ENCODE measurements around the gene TCF23.
A peak's percentile ranks its signal among the peaks of the same experiment; 100 is the strongest.
"Not testable (repeated sequence)": the region's sequence is repeated elsewhere in the genome, so short reads cannot be mapped to it uniquely, and the experiment has no call there.

The TCF23 gene

GRCh38 chr2:27119330-27119670 is 29.5 kb upstream of the TCF23 start:
- H3K9me3 Mint-ChIP-seq; H3K36me3 Mint-ChIP-seq (ENCODE audit: insufficient read depth); ATAC-seq (replicated peaks); H3K27ac Mint-ChIP-seq; DNase-seq: not testable (repeated sequence)
- Mint-ChIP-seq H3K4me1 (ENCODE audit: low read depth in 2 of 2) (peaks cover 15 to 19% of the 10 kb centered on the region in 2 donors), H3K27me3 (peaks cover 26 to 50% of the 10 kb centered on the region in 2 donors), H3K4me3 (peak overlapping the region in 1 of 2 donors; percentile 61)

GRCh38 chr2:27121906-27122305 is 26.9 kb upstream of the TCF23 start:
- ATAC-seq (replicated peaks), result no peak
- H3K4me1 Mint-ChIP-seq (ENCODE audit: low read depth in 2 of 2), result peaks cover 15 to 19% of the 10 kb centered on the region in 2 donors
- peaks cover 4% of the 10 kb centered on the region for H3K36me3 Mint-ChIP-seq (ENCODE audit: insufficient read depth)
- H3K9me3 Mint-ChIP-seq, result no peaks in the 10 kb centered on the region
- H3K4me3 Mint-ChIP-seq, result no peak overlapping the region
- peaks cover 22 to 36% of the 10 kb centered on the region in 2 donors for H3K27me3 Mint-ChIP-seq
- no peak overlapping the region for H3K27ac Mint-ChIP-seq
- no peak for DNase-seq

- ATAC-seq (replicated peaks) (no peak), DNase-seq (no peak)
- Mint-ChIP-seq H3K27me3 (peaks cover 19 to 27% of the 10 kb centered on the region in 2 donors), H3K27ac (peak overlapping the region; percentile 84 to 93), H3K9me3 (no peaks in the 10 kb centered on the region), H3K4me3 (peak overlapping the region; percentile 91 to 97), H3K4me1 (ENCODE audit: low read depth in 2 of 2) (peaks cover 15 to 19% of the 10 kb centered on the region in 2 donors), H3K36me3 (ENCODE audit: insufficient read depth) (peaks cover 4% of the 10 kb centered on the region)
Observed at GRCh38 chr2:27122791-27123190, 26.0 kb upstream of the TCF23 start.

GRCh38 chr2:27123302-27124150 is 25.3 kb upstream of the TCF23 start, which contains the start of gene ABHD1:
Gene ABHD1, plus strand, starts transcription at chr2:27123815. Its CDS starts 134 bp downstream, at chr2:27123949.
- H3K27me3 Mint-ChIP-seq, result peaks cover 13 to 20% of the 10 kb centered on the region in 2 donors
- DNase-seq (peak; percentile 54 to 58 (median 56)), ATAC-seq (replicated peaks) (peak; percentile 91)
- peak within 1 kb of the TSS; percentile 91 to 97 for H3K4me3 Mint-ChIP-seq
- peaks cover 4% of the 10 kb centered on the region for H3K36me3 Mint-ChIP-seq (ENCODE audit: insufficient read depth)
- peak within 1 kb of the TSS; percentile 84 to 93 for H3K27ac Mint-ChIP-seq
- H3K9me3 Mint-ChIP-seq, result no peaks in the 10 kb centered on the region
- H3K4me1 Mint-ChIP-seq (ENCODE audit: low read depth in 2 of 2), result peaks cover 15 to 19% of the 10 kb centered on the region in 2 donors

- no peak for ATAC-seq (replicated peaks)
Observed at GRCh38 chr2:27125104-27125503, 23.7 kb upstream of the TCF23 start.

GRCh38 chr2:27126252-27126710 is 22.5 kb upstream of the TCF23 start:
- Mint-ChIP-seq H3K27me3 (no peaks in the 10 kb centered on the region), H3K4me1 (ENCODE audit: low read depth in 2 of 2) (peaks cover 15 to 22% of the 10 kb centered on the region in 2 donors), H3K36me3 (ENCODE audit: insufficient read depth) (peaks cover 4% of the 10 kb centered on the region), H3K27ac (no peak overlapping the region), H3K9me3 (no peaks in the 10 kb centered on the region), H3K4me3 (no peak overlapping the region)
- ATAC-seq (replicated peaks) (no peak), DNase-seq (no peak)

More at GRCh38 chr2:27125104-27125503, 23.7 kb upstream of the TCF23 start:
- peaks cover 4% of the 10 kb centered on the region for H3K36me3 Mint-ChIP-seq (ENCODE audit: insufficient read depth)
- DNase-seq, result no peak
- H3K27me3 Mint-ChIP-seq, result peaks cover 2 to 4% of the 10 kb centered on the region in 2 donors
- H3K27ac Mint-ChIP-seq, result peak overlapping the region in 1 of 2 donors; percentile 84
- peak overlapping the region in 1 of 2 donors; percentile 91 for H3K4me3 Mint-ChIP-seq
- no peaks in the 10 kb centered on the region for H3K9me3 Mint-ChIP-seq
- peaks cover 15% of the 10 kb centered on the region in 2 donors for H3K4me1 Mint-ChIP-seq (ENCODE audit: low read depth in 2 of 2)

- Mint-ChIP-seq H3K4me3 (no peak overlapping the region), H3K27ac (no peak overlapping the region), H3K9me3 (no peaks in the 10 kb centered on the region), H3K36me3 (ENCODE audit: insufficient read depth) (peaks cover 8% of the 10 kb centered on the region), H3K27me3 (no peaks in the 10 kb centered on the region), H3K4me1 (ENCODE audit: low read depth in 2 of 2) (peaks cover 14 to 21% of the 10 kb centered on the region in 2 donors)
- ATAC-seq (replicated peaks) (no peak), DNase-seq (no peak)
Observed at GRCh38 chr2:27127883-27128667, 20.7 kb upstream of the TCF23 start.

- no peak overlapping the region for H3K27ac Mint-ChIP-seq
- ATAC-seq (replicated peaks), result no peak
- no peaks in the 10 kb centered on the region for H3K9me3 Mint-ChIP-seq
- H3K27me3 Mint-ChIP-seq, result no peaks in the 10 kb centered on the region
- DNase-seq, result no peak
- peaks cover 17 to 24% of the 10 kb centered on the region in 2 donors for H3K4me1 Mint-ChIP-seq (ENCODE audit: low read depth in 2 of 2)
- H3K36me3 Mint-ChIP-seq (ENCODE audit: insufficient read depth), result peaks cover 15% of the 10 kb centered on the region
- no peak overlapping the region for H3K4me3 Mint-ChIP-seq
Observed at GRCh38 chr2:27128668-27129571, 19.9 kb upstream of the TCF23 start.

- Mint-ChIP-seq H3K27me3 (no peaks in the 10 kb centered on the region), H3K4me3 (no peak overlapping the region), H3K27ac (peak overlapping the region in 1 of 2 donors; percentile 75), H3K4me1 (ENCODE audit: low read depth in 2 of 2) (peaks cover 18 to 27% of the 10 kb centered on the region in 2 donors), H3K9me3 (no peaks in the 10 kb centered on the region), H3K36me3 (ENCODE audit: insufficient read depth) (peaks cover 30% of the 10 kb centered on the region)
- DNase-seq, result no peak
- no peak for ATAC-seq (replicated peaks)
Observed at GRCh38 chr2:27130396-27130795, 18.4 kb upstream of the TCF23 start.

- peaks cover 38% of the 10 kb centered on the region for H3K36me3 Mint-ChIP-seq (ENCODE audit: insufficient read depth)
- peaks cover 18 to 29% of the 10 kb centered on the region in 2 donors for H3K4me1 Mint-ChIP-seq (ENCODE audit: low read depth in 2 of 2)
- H3K27me3 Mint-ChIP-seq, result no peaks in the 10 kb centered on the region
- no peak for DNase-seq
- peak overlapping the region; percentile 8 to 10 for H3K4me3 Mint-ChIP-seq
- no peaks in the 10 kb centered on the region for H3K9me3 Mint-ChIP-seq
- peak overlapping the region in 1 of 2 donors; percentile 91 for H3K27ac Mint-ChIP-seq
- no peak for ATAC-seq (replicated peaks)
Observed at GRCh38 chr2:27131429-27131828, 17.4 kb upstream of the TCF23 start.

GRCh38 chr2:27133195-27133875 is 15.5 kb upstream of the TCF23 start:
- H3K36me3 Mint-ChIP-seq (ENCODE audit: insufficient read depth), result peaks cover 38% of the 10 kb centered on the region
- H3K9me3 Mint-ChIP-seq, result no peaks in the 10 kb centered on the region
- ATAC-seq (replicated peaks) (no peak), DNase-seq (no peak)
- no peaks in the 10 kb centered on the region for H3K27me3 Mint-ChIP-seq
- peaks cover 18 to 29% of the 10 kb centered on the region in 2 donors for H3K4me1 Mint-ChIP-seq (ENCODE audit: low read depth in 2 of 2)
- H3K4me3 Mint-ChIP-seq, result peak overlapping the region; percentile 80 to 95
- peak overlapping the region; percentile 91 to 98 for H3K27ac Mint-ChIP-seq

All from effector memory CD8-positive, alpha-beta T cell (primary cell).